Right ventricle myocardium inferior (tissue), 1 donor: ENCODE measurements around the gene PARVA. TPM values are rescaled to one million over a fixed set of nuclear protein-coding genes. Genes with fewer than 3 reads are reported as not detected.

ENCODE experiments used
- ATAC-seq: fragments of 200-7000 bp; cut with Tn5 transposase; one replicate; pipeline ENCODE4 v1.9.1; 2020; ENCODE audit warnings: mild to moderate bottlenecking, moderate library complexity
- DNase-seq: peaks from one replicate; pipeline ENCODE4 v3.0.0; 2021; ENCODE audit errors: missing footprints
- intact Hi-C: fragments of 100-400 bp; cut with DNase I; formaldehyde crosslinking; loops from one replicate; pipeline ENCODE4 v1.11.0; 2022
- total RNA-seq: library from RNA; stranded (reverse); fragmentation: NEBNext Ultra II Directional; extraction: Animal tissue kit (Norgen Biotek cat#: 25700); gene quantifications from one replicate; pipeline ENCODE4 v1.2.1, GENCODE V29; 2021
- donor health status: DM: no; HTN: yes; CAD: no; lungs with severe emphysema.

PARVA gene
- total RNA-seq, 1 donor from 2014 or later = 65.3 TPM

GRCh38 chr11:12395333-12395732 lies 18.0 kb downstream of the PARVA start:
- intact Hi-C loops = no loop called here
- no peak for ATAC-seq
- no peak for DNase-seq

GRCh38 chr11:12397931-12398334 lies 20.6 kb downstream of the PARVA start:
- intact Hi-C loops = no loop called here
- DNase-seq (peak; percentile 79), ATAC-seq (peak; percentile 91)

- DNase-seq (no peak), ATAC-seq (no peak)
- intact Hi-C loops = no loop called here
These were observed 22.0 kb downstream of the PARVA start for GRCh38 chr11:12399355-12399754.

GRCh38 chr11:12402025-12402424 lies 24.7 kb downstream of the PARVA start:
- ATAC-seq (no peak), DNase-seq (no peak)
- intact Hi-C loops = no loop called here

GRCh38 chr11:12402691-12403120 lies 25.3 kb downstream of the PARVA start:
- DNase-seq (no peak), ATAC-seq (peak; percentile 16)
- intact Hi-C loops = no loop called here

- ATAC-seq (no peak), DNase-seq (no peak)
- intact Hi-C loops = no loop called here
These were observed 26.0 kb downstream of the PARVA start for GRCh38 chr11:12403122-12403996.

- intact Hi-C loops = no loop called here
- ATAC-seq (no peak), DNase-seq (no peak)
These were observed 26.6 kb downstream of the PARVA start for GRCh38 chr11:12403997-12404350.

- DNase-seq (no peak), ATAC-seq (no peak)
- intact Hi-C loops = no loop called here
These were observed 27.1 kb downstream of the PARVA start for GRCh38 chr11:12404436-12404835.

GRCh38 chr11:12408156-12408770 lies 30.9 kb downstream of the PARVA start:
- intact Hi-C loops = no loop called here
- no peak for ATAC-seq
- DNase-seq = no peak

- no peak for DNase-seq
- intact Hi-C loops = loop anchor here (5.0 to 10.0 kb wide), 3 partner anchors 98 to 483 kb away; partner anchors contain the start of gene TEAD1
- ATAC-seq = no peak
These were observed 32.2 kb downstream of the PARVA start for GRCh38 chr11:12409621-12410005.

- ATAC-seq = peak; percentile 37
- DNase-seq = no peak
These were observed 32.8 kb downstream of the PARVA start for GRCh38 chr11:12410006-12410728.

GRCh38 chr11:12411393-12411792 lies 34.0 kb downstream of the PARVA start:
- intact Hi-C loops = loop anchor here (5.0 to 10.0 kb wide), 3 partner anchors 96 to 481 kb away; partner anchors contain the start of gene TEAD1
- ATAC-seq (no peak), DNase-seq (no peak)

More at GRCh38 chr11:12410006-12410728, 32.8 kb downstream of the PARVA start:
- intact Hi-C loops = loop anchor here (5.0 to 10.0 kb wide), 3 partner anchors 97 to 482 kb away; partner anchors contain the start of gene TEAD1

- DNase-seq = no peak
- intact Hi-C loops = loop anchor here (5.0 to 10.0 kb wide), 3 partner anchors 95 to 480 kb away; partner anchors contain the start of gene TEAD1
- ATAC-seq = peak; percentile 86
These were observed 34.7 kb downstream of the PARVA start for GRCh38 chr11:12411806-12412727.

GRCh38 chr11:12413141-12414052 lies 36.0 kb downstream of the PARVA start:
- no peak for ATAC-seq
- intact Hi-C loops = loop anchor here (5.0 to 10.0 kb wide), 3 partner anchors 94 to 479 kb away; partner anchors contain the start of gene TEAD1
- DNase-seq = no peak

- DNase-seq = no peak
- ATAC-seq = no peak
- intact Hi-C loops = loop anchor here (5.0 to 10.0 kb wide), 3 partner anchors 93 to 478 kb away; partner anchors contain the start of gene TEAD1
These were observed 37.2 kb downstream of the PARVA start for GRCh38 chr11:12414611-12415010.

GRCh38 chr11:12415342-12415966 lies 38.1 kb downstream of the PARVA start:
- intact Hi-C loops = loop anchor here (10.0 kb wide), 1 partner anchor 259 kb away; the partner anchor contains the start of gene TEAD1

More at GRCh38 chr11:12415342-12415966, 38.1 kb downstream of the PARVA start:
- ATAC-seq (no peak), DNase-seq (no peak)
